GM12878 (cell line): ENCODE data around the gene DYSF. TPM values are rescaled to one million over a fixed set of nuclear protein-coding genes. Genes with fewer than 3 reads are reported as not detected.

ENCODE experiments used
- ATAC-seq: fragments of 200-7000 bp; cut with Tn5 transposase; 3 replicates; pipeline ENCODE4 v1.9.1; 2020; ENCODE audit warnings: mild to moderate bottlenecking, moderate library complexity
- BruUV-seq: library from RNA; stranded (reverse); fragments of 400-500 nt; replicated peaks from 2 replicates; lab custom pipeline; 2021; lab: Mats Ljungman, UMichigan
- CTCF ChIA-PET: fragments of 300-600 bp; sonication (Branson Sonifier 250); formaldehyde crosslinking; extraction: SDS; loops from one replicate; lab custom pipeline; 2021; ENCODE audit warnings: inconsistent platforms; lab: Yijun Ruan, JAX
- POLR2A ChIA-PET: fragments of 350-600 bp; formaldehyde crosslinking; extraction: SDS; loops from one replicate; lab custom pipeline; 2021; ENCODE audit warnings: inconsistent platforms; lab: Charles Lee
- RAD21 ChIA-PET: fragments of 300-600 bp; sonication (Branson Sonifier 250); formaldehyde crosslinking; loops from one replicate; lab custom pipeline; 2023; ENCODE audit warnings: antibody characterized with exemption; ENCODE audit not compliant: unreplicated experiment; lab: Charles Lee
- SMC1A ChIA-PET: fragments of 300-600 bp; sonication (Branson Sonifier 250); formaldehyde crosslinking; loops from one replicate; lab custom pipeline; 2023; ENCODE audit not compliant: unreplicated experiment, uncharacterized antibody; lab: Charles Lee
- DNase-seq: peaks from one replicate; pipeline ENCODE4 v3.0.0-alpha.2; 2011; ENCODE audit warnings: low read depth, low spot score
- FAIRE-seq: peaks from 3 replicates; lab custom pipeline; 2011; peaks lifted over from hg19 to GRCh38; lab: Jason Lieb, UNC
- H2AFZ ChIP-seq: 2 replicates; pipeline ENCODE4 v1.6.0; 2011; ENCODE audit warnings: low read depth, low read length, control low read depth; ENCODE audit not compliant: control insufficient read depth
- H3K27ac ChIP-seq: 2 replicates; pipeline ENCODE4 v1.5.1; 2011; ENCODE audit warnings: control low read depth; ENCODE audit not compliant: control insufficient read depth, insufficient read depth
- H3K27me3 ChIP-seq, 2 experiments: replicated peaks in 1 of 2; 2 replicates each; pipeline versions ENCODE4 v1.6.0 to v1.6.1; 2011; ENCODE audit warnings: low read length in 1 of 2; ENCODE audit not compliant: control insufficient read depth in 2 of 2, insufficient read depth in 2 of 2
- H3K36me3 ChIP-seq, 2 experiments: 2 replicates each; pipeline ENCODE4 v1.5.1; 2011; ENCODE audit warnings: low read length in 1 of 2; ENCODE audit not compliant: control insufficient read depth in 2 of 2, insufficient read depth in 2 of 2
- H3K4me1 ChIP-seq: 2 replicates; pipeline ENCODE4 v1.6.1; 2011; ENCODE audit warnings: mild to moderate bottlenecking, low read length, moderate library complexity, mixed read lengths; ENCODE audit not compliant: control insufficient read depth, insufficient read depth
- H3K4me2 ChIP-seq: 2 replicates; pipeline ENCODE4 v1.6.0; 2011; ENCODE audit warnings: control low read depth; ENCODE audit not compliant: control insufficient read depth, insufficient read depth
- H3K4me3 ChIP-seq: fragments of 200-600 bp; sonication (generic); 2 replicates; pipeline ENCODE4 v1.5.1; 2016
- H3K79me2 ChIP-seq: 2 replicates; pipeline ENCODE4 v1.6.0; 2011; ENCODE audit warnings: low read length; ENCODE audit not compliant: control insufficient read depth, insufficient read depth
- H3K9ac ChIP-seq: 2 replicates; pipeline ENCODE4 v1.8.0; 2011; ENCODE audit warnings: low read length, control low read depth, mixed read lengths; ENCODE audit not compliant: control insufficient read depth, insufficient read depth
- H3K9me3 ChIP-seq: replicated peaks from 3 replicates; pipeline ENCODE4 v1.5.1; 2011; ENCODE audit warnings: mild to moderate bottlenecking, low read length; ENCODE audit not compliant: control insufficient read depth, insufficient read depth
- H4K20me1 ChIP-seq: 2 replicates; pipeline ENCODE4 v1.6.0; 2011; ENCODE audit not compliant: control insufficient read depth, insufficient read depth
- CREM ChIP-seq: IDR thresholded peaks from 2 replicates; pipeline ENCODE4 v1.6.1; 2014; ENCODE audit warnings: antibody characterized with exemption, low read depth
- HDGF ChIP-seq: fragments of 450-650 bp; IDR thresholded peaks from 2 replicates; pipeline ENCODE4 v1.6.1; 2016; ENCODE audit warnings: antibody characterized with exemption
- JUNB ChIP-seq: IDR thresholded peaks from 2 replicates; pipeline ENCODE4 v1.6.1; 2016; ENCODE audit warnings: antibody characterized with exemption, mild to moderate bottlenecking
- LARP7 ChIP-seq: fragments of 450-650 bp; IDR thresholded peaks from 2 replicates; pipeline ENCODE4 v1.6.1; 2017; ENCODE audit warnings: mild to moderate bottlenecking
- NKRF ChIP-seq: fragments of 450-650 bp; conservative IDR thresholded peaks from 2 replicates; pipeline ENCODE4 v1.6.1; 2017; ENCODE audit warnings: mild to moderate bottlenecking, moderate library complexity
- PML ChIP-seq: IDR thresholded peaks from 2 replicates; pipeline ENCODE4 v1.6.1; 2012; ENCODE audit warnings: low read length, inconsistent platforms
- WRNIP1 ChIP-seq: IDR thresholded peaks from 2 replicates; pipeline ENCODE4 v1.6.1; 2011; ENCODE audit warnings: low read depth, low read length, improper control_type of control experiment, borderline replicate concordance
- ZBTB33 ChIP-seq: fragments of 450-650 bp; IDR thresholded peaks from 2 replicates; pipeline ENCODE4 v1.6.1; 2017; ENCODE audit warnings: mild to moderate bottlenecking
- WGBS: methylation state at CpG from one replicate; pipeline ENCODE4 v1.1.6; 2016; ENCODE audit warnings: low lambda C conversion rate; ENCODE audit not compliant: insufficient replicate concordance, insufficient coverage; ENCODE audit errors: missing lambda C conversion rate; 5-methylcytosine and 5-hydroxymethylcytosine counted together
- in situ Hi-C: fragments of 300-500 bp; cut with MboI; formaldehyde crosslinking; loops from 9 replicates; pipeline ENCODE4 v1.14.3; 2018; ENCODE audit warnings: mixed read lengths
- intact Hi-C: fragments of 100-400 bp; cut with micrococcal nuclease; formaldehyde crosslinking; loops from one replicate; pipeline ENCODE4 v1.14.2; 2022; ENCODE audit not compliant: unreplicated experiment
- polyA plus RNA-seq, 11 experiments: library from polyadenylated mRNA; depleted of rRNA in 4 of 11; unstranded in 6 of 11; stranded (reverse) in 5 of 11; fragments of >200 nt; fragmentation: Nextera tagmentation in 4 of 11; fragmentation: Illumina TruSeq in 1 of 11; extraction: Ambion mirVana in 4 of 11; extraction: Trizol in 1 of 11; gene quantifications; 1 replicate in 1 of 11; 2 replicates in 10 of 11; pipeline versions ENCODE4 v1.2.1 to v1.2.3, GENCODE V29; 2011 to 2016; ENCODE audit warnings: inconsistent platforms in 2 of 11, missing spikeins in 2 of 11, low read depth in 1 of 11
- total RNA-seq, 4 experiments: library from RNA; depleted of rRNA in 3 of 4; stranded (reverse); fragments of >200 nt in 3 of 4; fragmentation: Illumina TruSeq in 1 of 4; extraction: Trizol in 1 of 4; gene quantifications; 2 replicates each; pipeline versions ENCODE4 v1.2.1 to v1.2.3, GENCODE V29; 2013 to 2021

DYSF gene
- total and polyA plus RNA-seq, 10 of the 15 experiments (the other 5 are each of a cell fraction or from before 2014, with no cell fraction given), result under 0.01 to 0.15 (median 0.03) TPM; not detected in 7

- RAD21 ChIA-PET, result no interaction called here
- in situ Hi-C loops (no loop called here), intact Hi-C loops (no loop called here)
- no peaks in the 10 kb centered on the region for H3K9me3 ChIP-seq
- H4K20me1 ChIP-seq, result no peaks in the 10 kb centered on the region
- H2AFZ ChIP-seq, result no peak overlapping the region
- H3K4me2 ChIP-seq, result no peak overlapping the region
- H3K4me3 ChIP-seq, result no peak overlapping the region
- no peaks in the 10 kb centered on the region for H3K79me2 ChIP-seq
- no peaks in the 10 kb centered on the region for H3K4me1 ChIP-seq
- FAIRE-seq, result no peak
- no peak for DNase-seq
- no peak overlapping the region for H3K27ac ChIP-seq
- WGBS, result 41% methylated on average over 17 of the region's 17 CpGs
- ATAC-seq, result no peak
- H3K27me3 ChIP-seq, result no peaks in the 10 kb centered on the region; a peak in 1 of 4 replicates
- TF ChIP-seq ZBTB33, result no peak
- no peak for TF ChIP-seq JUNB
- no peak for TF ChIP-seq LARP7
- TF ChIP-seq CREM, result no peak
- TF ChIP-seq, all 136 proteins: peak for 0
- Histone ChIP-seq H3K9ac (no peak overlapping the region), H3K36me3 (no peaks in the 10 kb centered on the region)
- ChIA-PET CTCF (no interaction called here), POLR2A (no interaction called here), SMC1A (no interaction called here)
- no TSS peak for BruUV-seq
These were observed 215.1 kb downstream of the DYSF start for GRCh38 chr2:71668326-71669057.

- H3K9me3 ChIP-seq, result no peaks in the 10 kb centered on the region
- no peak for ATAC-seq
- BruUV-seq, result no TSS peak
- intact Hi-C loops, result no loop called here
- H3K27ac ChIP-seq, result no peak overlapping the region
- no peak overlapping the region for H3K4me2 ChIP-seq
- no peak overlapping the region for H3K4me3 ChIP-seq
- no peak overlapping the region for H3K9ac ChIP-seq
- H4K20me1 ChIP-seq, result no peaks in the 10 kb centered on the region
- SMC1A ChIA-PET, result no interaction called here
- RAD21 ChIA-PET, result no interaction called here
- no peak for DNase-seq
- no peak overlapping the region for H2AFZ ChIP-seq
- TF ChIP-seq HDGF, result no peak
- no peak for TF ChIP-seq PML
- TF ChIP-seq WRNIP1, result no peak
- no peak for TF ChIP-seq NKRF
- CTCF ChIA-PET, result no interaction called here
- no peak for FAIRE-seq
- in situ Hi-C loops, result no loop called here
- POLR2A ChIA-PET, result no interaction called here
- H3K27me3 ChIP-seq, result no peaks in the 10 kb centered on the region; a peak in 1 of 4 replicates
- no peaks in the 10 kb centered on the region for H3K4me1 ChIP-seq
- H3K79me2 ChIP-seq, result no peaks in the 10 kb centered on the region
- H3K36me3 ChIP-seq, result no peaks in the 10 kb centered on the region
- whole genome bisulfite sequencing, result 19% methylated on average over 9 of the region's 9 CpGs
These were observed 215.7 kb downstream of the DYSF start for GRCh38 chr2:71669058-71669456.
